Sigmoid colon (tissue), 4 donors: ENCODE results near the gene CEP128.

Experiments used
- POLR2A ChIP-seq, 2 donors: fragments of 450-650 bp; IDR thresholded peaks; one replicate each; pipeline ENCODE4 v1.6.1; 2016; ENCODE audit warnings: antibody characterized with exemption in 2 of 2, mild to moderate bottlenecking in 2 of 2, moderate library complexity in 2 of 2
- POLR2AphosphoS5 ChIP-seq, 4 donors: sonication (generic); formaldehyde crosslinking; IDR thresholded peaks; one replicate each; pipeline ENCODE4 v1.6.1; 2017; ENCODE audit warnings: antibody characterized with exemption in 4 of 4
- TF ChIP-seq, protein P1 (sequence below), 4 experiments: fragments of 450-650 bp in 3 of 4; fragments of 200-600 bp in 1 of 4; IDR thresholded peaks; one replicate each; pipeline ENCODE4 v1.5.1; 2016 to 2019; ENCODE audit warnings: antibody characterized with exemption in 4 of 4, mild to moderate bottlenecking in 3 of 4, moderate library complexity in 2 of 4

- TF ChIP-seq POLR2AphosphoS5 (IDR thresholded peaks at IDR 0.05) (no peak), POLR2A (IDR thresholded peaks at IDR 0.05) (no peak)
- TF ChIP-seq, protein P1, sequence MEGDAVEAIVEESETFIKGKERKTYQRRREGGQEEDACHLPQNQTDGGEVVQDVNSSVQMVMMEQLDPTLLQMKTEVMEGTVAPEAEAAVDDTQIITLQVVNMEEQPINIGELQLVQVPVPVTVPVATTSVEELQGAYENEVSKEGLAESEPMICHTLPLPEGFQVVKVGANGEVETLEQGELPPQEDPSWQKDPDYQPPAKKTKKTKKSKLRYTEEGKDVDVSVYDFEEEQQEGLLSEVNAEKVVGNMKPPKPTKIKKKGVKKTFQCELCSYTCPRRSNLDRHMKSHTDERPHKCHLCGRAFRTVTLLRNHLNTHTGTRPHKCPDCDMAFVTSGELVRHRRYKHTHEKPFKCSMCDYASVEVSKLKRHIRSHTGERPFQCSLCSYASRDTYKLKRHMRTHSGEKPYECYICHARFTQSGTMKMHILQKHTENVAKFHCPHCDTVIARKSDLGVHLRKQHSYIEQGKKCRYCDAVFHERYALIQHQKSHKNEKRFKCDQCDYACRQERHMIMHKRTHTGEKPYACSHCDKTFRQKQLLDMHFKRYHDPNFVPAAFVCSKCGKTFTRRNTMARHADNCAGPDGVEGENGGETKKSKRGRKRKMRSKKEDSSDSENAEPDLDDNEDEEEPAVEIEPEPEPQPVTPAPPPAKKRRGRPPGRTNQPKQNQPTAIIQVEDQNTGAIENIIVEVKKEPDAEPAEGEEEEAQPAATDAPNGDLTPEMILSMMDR (IDR thresholded peaks at IDR 0.05): no peak
These were observed 464.0 kb downstream of the CEP128 start for GRCh38 chr14:80477388-80478160.
